ENCODE data around the gene TMEM53. TPM values are rescaled to one million over a fixed set of nuclear protein-coding genes. Genes with fewer than 3 reads are reported as not detected.

TMEM53 gene
- total RNA-seq, 5 donors from 2014 or later (not counting 1 experiment from before 2014, with no cell fraction given): 1.1 to 2.8 (median 2.2) TPM

DNA sequence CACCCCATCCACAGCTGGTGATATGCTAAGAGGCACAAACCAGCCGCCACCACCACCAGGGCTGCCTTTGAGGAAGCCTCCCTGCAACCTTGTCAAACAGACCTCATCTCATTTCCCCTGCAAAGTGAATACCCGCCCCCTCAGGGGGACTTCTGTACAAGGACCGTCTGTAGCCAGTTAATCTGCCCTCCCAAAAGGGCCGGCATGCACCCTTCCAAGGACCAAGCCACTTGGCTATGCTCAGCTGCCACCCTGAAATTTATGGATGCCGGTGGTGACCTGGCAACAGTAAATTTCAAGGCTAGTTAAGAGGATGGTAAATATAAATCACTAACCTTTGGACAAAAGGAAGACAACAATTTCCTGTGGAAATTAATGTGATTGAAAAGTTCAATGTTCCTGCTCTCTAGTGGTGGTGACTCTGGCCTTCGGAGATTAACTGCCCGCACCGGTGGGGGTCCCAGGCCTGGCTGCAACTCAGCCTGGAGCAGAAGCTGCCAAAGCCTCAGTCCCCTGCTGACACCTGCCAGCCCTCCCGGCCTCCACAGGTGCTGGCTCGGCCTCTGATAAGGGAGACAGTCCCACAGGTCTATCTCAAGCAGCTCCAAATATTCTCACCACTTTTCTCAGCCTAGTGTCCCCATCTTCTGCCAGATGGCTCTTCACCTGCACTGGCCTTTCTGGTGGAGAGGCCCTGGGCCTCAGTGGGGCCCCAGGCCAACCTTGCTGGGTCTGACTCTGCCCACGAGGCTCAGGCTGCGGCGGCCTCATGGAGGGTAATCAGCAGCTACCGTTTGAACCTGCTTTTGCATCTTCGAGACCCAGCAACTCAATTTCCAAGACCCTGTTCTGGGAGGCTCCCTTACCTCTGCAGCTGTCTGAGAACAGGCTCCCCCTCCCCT lies 12.2 kb downstream of the TMEM53 start:
- H3K27me3 ChIP-seq (replicated peaks in 1 of 2; ENCODE audit: control insufficient read depth in 2 of 2, extremely low read depth in 1 of 2, insufficient read depth in 2 of 2, low read length in 1 of 2): no peaks in the 10 kb centered on the region
- H3K36me3 ChIP-seq (ENCODE audit: control insufficient read depth in 2 of 2, extremely low read depth in 1 of 2, insufficient read depth in 1 of 2, low read length in 1 of 2): no peaks in the 10 kb centered on the region
- ChIA-PET CTCF (no interaction called here), POLR2A (no interaction called here)
- H3K36me3 Mint-ChIP-seq: no peaks in the 10 kb centered on the region
- no peak overlapping the region for H3K27ac Mint-ChIP-seq
- peaks cover 2 to 13% of the 10 kb centered on the region in 2 experiments for H3K4me1 ChIP-seq (ENCODE audit: control insufficient read depth in 1 of 2, extremely low read depth in 1 of 2, insufficient read depth in 2 of 2, low read length in 2 of 2)
- H3K27ac ChIP-seq (ENCODE audit: low read length): no peak overlapping the region
- WGBS (ENCODE audit: insufficient coverage): 83% methylated on average over 11 of the region's 15 CpGs
- H3K27me3 Mint-ChIP-seq: no peaks in the 10 kb centered on the region
- ATAC-seq (replicated peaks in 1 of 4) (no peak), DNase-seq (no peak)
- peaks cover 15 to 17% (median 15%) of the 10 kb centered on the region in 3 donors for H3K4me1 Mint-ChIP-seq
- H3K9me3 ChIP-seq: no peaks in the 10 kb centered on the region
- no peaks in the 10 kb centered on the region for H3K9me3 Mint-ChIP-seq
- no peak overlapping the region for H3K4me3 ChIP-seq (ENCODE audit: control insufficient read depth in 1 of 2, extremely low read depth in 1 of 2, low read length in 1 of 2)
- H3K4me3 Mint-ChIP-seq: no peak overlapping the region

- peaks cover 13 to 17% (median 14%) of the 10 kb centered on the region in 3 donors for H3K4me1 Mint-ChIP-seq
- CTCF ChIA-PET: interaction anchor here in 1 of 2 donors (0.6 kb wide), 1 partner anchor 289 kb away, joined by 4 read pairs; no protein-coding TSS in a partner anchor
- H3K36me3 Mint-ChIP-seq: no peaks in the 10 kb centered on the region
- POLR2A ChIA-PET: interaction anchor here in 1 of 2 donors (0.7 kb wide), 1 partner anchor 92 kb away, joined by 6 read pairs; no protein-coding TSS in a partner anchor
- Histone ChIP-seq H3K4me3 (ENCODE audit: control insufficient read depth in 1 of 2, extremely low read depth in 1 of 2, low read length in 1 of 2) (no peak overlapping the region), H3K27me3 (replicated peaks in 1 of 2; ENCODE audit: control insufficient read depth in 2 of 2, extremely low read depth in 1 of 2, insufficient read depth in 2 of 2, low read length in 1 of 2) (no peaks in the 10 kb centered on the region), H3K9me3 (no peaks in the 10 kb centered on the region), H3K36me3 (ENCODE audit: control insufficient read depth in 2 of 2, extremely low read depth in 1 of 2, insufficient read depth in 1 of 2, low read length in 1 of 2) (no peaks in the 10 kb centered on the region), H3K27ac (ENCODE audit: low read length) (no peak overlapping the region), H3K4me1 (ENCODE audit: control insufficient read depth in 1 of 2, extremely low read depth in 1 of 2, insufficient read depth in 2 of 2, low read length in 2 of 2) (peaks cover 2 to 13% of the 10 kb centered on the region in 2 experiments)
- ATAC-seq (replicated peaks in 1 of 4): no peak
- no peak overlapping the region for H3K27ac Mint-ChIP-seq
- H3K27me3 Mint-ChIP-seq: no peaks in the 10 kb centered on the region
- no peaks in the 10 kb centered on the region for H3K9me3 Mint-ChIP-seq
- 95% methylated on average over 9 of the region's 9 CpGs for WGBS (ENCODE audit: insufficient coverage)
- no peak overlapping the region for H3K4me3 Mint-ChIP-seq
- DNase-seq: no peak
Observed at GRCh38 chr1:44660176-44660575, 14.1 kb downstream of the TMEM53 start.

DNA sequence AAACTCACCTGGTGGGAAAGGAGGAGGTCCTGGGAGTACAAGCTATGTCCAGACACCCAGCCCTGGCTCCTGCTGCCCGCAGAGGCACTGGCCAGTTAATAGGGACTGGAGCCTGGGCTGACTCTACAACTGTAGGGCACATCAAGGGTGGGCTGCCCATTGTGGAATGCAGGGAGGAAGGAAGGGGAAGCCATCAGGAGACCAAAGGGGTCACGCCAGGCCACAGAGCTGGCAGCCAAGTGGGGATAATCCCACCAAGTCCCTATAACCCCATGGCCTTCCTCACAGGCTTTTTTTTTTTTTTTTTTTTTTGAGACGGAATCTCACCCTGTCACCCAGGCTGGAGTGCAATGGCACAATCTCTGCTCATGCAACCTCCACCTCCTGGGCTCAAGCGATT lies 14.7 kb downstream of the TMEM53 start:
- Mint-ChIP-seq H3K27me3 (no peaks in the 10 kb centered on the region), H3K27ac (no peak overlapping the region), H3K36me3 (no peaks in the 10 kb centered on the region), H3K9me3 (no peaks in the 10 kb centered on the region), H3K4me3 (no peak overlapping the region), H3K4me1 (peaks cover 7 to 11% (median 8%) of the 10 kb centered on the region in 3 donors)
- Histone ChIP-seq H3K27me3 (replicated peaks in 1 of 2; ENCODE audit: control insufficient read depth in 2 of 2, extremely low read depth in 1 of 2, insufficient read depth in 2 of 2, low read length in 1 of 2) (no peaks in the 10 kb centered on the region), H3K27ac (ENCODE audit: low read length) (no peak overlapping the region), H3K36me3 (ENCODE audit: control insufficient read depth in 2 of 2, extremely low read depth in 1 of 2, insufficient read depth in 1 of 2, low read length in 1 of 2) (peaks cover 2 to 5% of the 10 kb centered on the region in 2 donors), H3K9me3 (no peaks in the 10 kb centered on the region), H3K4me1 (ENCODE audit: control insufficient read depth in 1 of 2, extremely low read depth in 1 of 2, insufficient read depth in 2 of 2, low read length in 2 of 2) (peaks cover 2 to 7% of the 10 kb centered on the region in 2 experiments), H3K4me3 (ENCODE audit: control insufficient read depth in 1 of 2, extremely low read depth in 1 of 2, low read length in 1 of 2) (no peak overlapping the region)
- POLR2A ChIA-PET: no interaction called here
- no CpG with 5 or more reads among the region's 4 CpGs for WGBS (ENCODE audit: insufficient coverage)
- CTCF ChIA-PET: interaction anchor here in 1 of 2 donors (0.6 kb wide), 1 partner anchor 597 kb away, joined by 3 read pairs; no protein-coding TSS in a partner anchor
- ATAC-seq (replicated peaks in 1 of 4): no peak
- no peak for DNase-seq

GRCh38 chr1:44655609-44656008 lies 18.7 kb downstream of the TMEM53 start:
- Histone ChIP-seq H3K9me3 (no peaks in the 10 kb centered on the region), H3K4me1 (ENCODE audit: control insufficient read depth in 1 of 2, extremely low read depth in 1 of 2, insufficient read depth in 2 of 2, low read length in 2 of 2) (peaks cover 0 to 8% of the 10 kb centered on the region in 2 experiments), H3K27me3 (replicated peaks in 1 of 2; ENCODE audit: control insufficient read depth in 2 of 2, extremely low read depth in 1 of 2, insufficient read depth in 2 of 2, low read length in 1 of 2) (no peaks in the 10 kb centered on the region), H3K36me3 (ENCODE audit: control insufficient read depth in 2 of 2, extremely low read depth in 1 of 2, insufficient read depth in 1 of 2, low read length in 1 of 2) (peaks cover 4 to 12% of the 10 kb centered on the region in 2 donors), H3K4me3 (ENCODE audit: control insufficient read depth in 1 of 2, extremely low read depth in 1 of 2, low read length in 1 of 2) (no peak overlapping the region), H3K27ac (ENCODE audit: low read length) (no peak overlapping the region)
- H3K4me3 Mint-ChIP-seq: no peak overlapping the region
- H3K9me3 Mint-ChIP-seq: no peaks in the 10 kb centered on the region
- peaks cover 6% of the 10 kb centered on the region for H3K36me3 Mint-ChIP-seq
- POLR2A ChIA-PET: no interaction called here
- H3K4me1 Mint-ChIP-seq: no peaks in the 10 kb centered on the region
- H3K27me3 Mint-ChIP-seq: no peaks in the 10 kb centered on the region
- 89% methylated on average over 4 of the region's 5 CpGs for WGBS (ENCODE audit: insufficient coverage)
- H3K27ac Mint-ChIP-seq: no peak overlapping the region
- CTCF ChIA-PET: no interaction called here
- DNase-seq (no peak), ATAC-seq (replicated peaks in 1 of 4) (no peak)

DNA sequence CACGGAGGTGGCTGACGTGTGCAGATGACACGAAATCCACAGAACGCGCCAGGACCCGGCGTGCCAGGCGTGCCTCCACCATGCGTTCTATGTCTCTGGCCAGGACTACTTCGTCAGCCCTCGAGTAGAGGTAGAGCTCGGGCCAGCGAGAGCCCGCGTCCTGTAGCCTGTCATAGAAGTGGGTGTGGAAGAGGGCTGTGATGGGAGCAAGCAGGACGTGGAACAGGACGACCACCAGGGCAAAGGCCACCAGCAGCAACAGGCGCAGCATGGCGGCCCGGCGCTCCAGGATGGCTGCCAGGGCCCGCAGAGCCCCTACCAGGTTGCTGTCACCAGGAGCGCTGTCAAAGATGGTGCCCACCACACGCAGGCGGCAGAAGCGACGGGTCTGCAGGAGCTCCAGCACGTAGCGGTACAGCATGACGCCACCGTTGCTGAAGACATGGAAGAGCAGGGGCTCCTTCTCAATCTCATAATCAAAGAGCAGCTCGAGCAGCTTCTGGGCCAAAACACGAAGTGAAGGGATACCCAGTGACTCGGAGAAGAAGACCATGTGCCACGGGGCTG lies 19.6 kb downstream of the TMEM53 start:
- no peak for DNase-seq
- Mint-ChIP-seq H3K27ac (no peak overlapping the region), H3K27me3 (no peaks in the 10 kb centered on the region), H3K9me3 (no peaks in the 10 kb centered on the region), H3K36me3 (peaks cover 7% of the 10 kb centered on the region), H3K4me1 (no peaks in the 10 kb centered on the region), H3K4me3 (no peak overlapping the region)
- ChIA-PET CTCF (no interaction called here), POLR2A (no interaction called here)
- no peaks in the 10 kb centered on the region for H3K27me3 ChIP-seq (replicated peaks in 1 of 2; ENCODE audit: control insufficient read depth in 2 of 2, extremely low read depth in 1 of 2, insufficient read depth in 2 of 2, low read length in 1 of 2)
- WGBS (ENCODE audit: insufficient coverage): 95% methylated on average over 31 of the region's 35 CpGs
- no peak overlapping the region for H3K4me3 ChIP-seq (ENCODE audit: control insufficient read depth in 1 of 2, extremely low read depth in 1 of 2, low read length in 1 of 2)
- no peak for ATAC-seq (replicated peaks in 1 of 4)
- H3K4me1 ChIP-seq (ENCODE audit: control insufficient read depth in 1 of 2, extremely low read depth in 1 of 2, insufficient read depth in 2 of 2, low read length in 2 of 2): peaks cover 0 to 8% of the 10 kb centered on the region in 2 experiments
- H3K9me3 ChIP-seq: no peaks in the 10 kb centered on the region
- H3K27ac ChIP-seq (ENCODE audit: low read length): no peak overlapping the region
- H3K36me3 ChIP-seq (ENCODE audit: control insufficient read depth in 2 of 2, extremely low read depth in 1 of 2, insufficient read depth in 1 of 2, low read length in 1 of 2): peaks cover 12 to 22% of the 10 kb centered on the region in 2 donors

GRCh38 chr1:44653107-44653964 lies 20.9 kb downstream of the TMEM53 start:
- H3K27ac ChIP-seq (ENCODE audit: low read length): no peak overlapping the region
- Mint-ChIP-seq H3K27ac (no peak overlapping the region), H3K4me3 (no peak overlapping the region), H3K36me3 (peaks cover 15% of the 10 kb centered on the region), H3K4me1 (peaks cover 0 to 7% (median 0%) of the 10 kb centered on the region in 3 donors), H3K9me3 (no peaks in the 10 kb centered on the region), H3K27me3 (no peaks in the 10 kb centered on the region)
- H3K4me3 ChIP-seq (ENCODE audit: control insufficient read depth in 1 of 2, extremely low read depth in 1 of 2, low read length in 1 of 2): no peak overlapping the region
- ATAC-seq (replicated peaks in 1 of 4) (peak in 1 of 4 experiments; percentile 21), DNase-seq (no peak)
- H3K4me1 ChIP-seq (ENCODE audit: control insufficient read depth in 1 of 2, extremely low read depth in 1 of 2, insufficient read depth in 2 of 2, low read length in 2 of 2): peaks cover 0 to 8% of the 10 kb centered on the region in 2 experiments
- ChIA-PET CTCF (interaction anchor here (0.6 to 3.7 kb wide), 22 partner anchors 11 to 772 kb away, joined by 3 to 35 read pairs (median 4); partner anchors contain the start of genes ARMH1 (in 1 of the 2) and TMEM53 (in 1 of the 2)), POLR2A (no interaction called here)
- H3K9me3 ChIP-seq: no peaks in the 10 kb centered on the region
- H3K27me3 ChIP-seq (replicated peaks in 1 of 2; ENCODE audit: control insufficient read depth in 2 of 2, extremely low read depth in 1 of 2, insufficient read depth in 2 of 2, low read length in 1 of 2): no peaks in the 10 kb centered on the region
- H3K36me3 ChIP-seq (ENCODE audit: control insufficient read depth in 2 of 2, extremely low read depth in 1 of 2, insufficient read depth in 1 of 2, low read length in 1 of 2): peaks cover 15 to 35% of the 10 kb centered on the region in 2 donors
- 67% methylated on average over 6 of the region's 11 CpGs for WGBS (ENCODE audit: insufficient coverage)

All from T-cell (primary cell).